ENCODE data around the gene RPRD1B.

Gene RPRD1B

GRCh38 chr20:38138086-38138778 is 104.7 kb downstream of the RPRD1B start:
- DNase-seq = no peak

DNA sequence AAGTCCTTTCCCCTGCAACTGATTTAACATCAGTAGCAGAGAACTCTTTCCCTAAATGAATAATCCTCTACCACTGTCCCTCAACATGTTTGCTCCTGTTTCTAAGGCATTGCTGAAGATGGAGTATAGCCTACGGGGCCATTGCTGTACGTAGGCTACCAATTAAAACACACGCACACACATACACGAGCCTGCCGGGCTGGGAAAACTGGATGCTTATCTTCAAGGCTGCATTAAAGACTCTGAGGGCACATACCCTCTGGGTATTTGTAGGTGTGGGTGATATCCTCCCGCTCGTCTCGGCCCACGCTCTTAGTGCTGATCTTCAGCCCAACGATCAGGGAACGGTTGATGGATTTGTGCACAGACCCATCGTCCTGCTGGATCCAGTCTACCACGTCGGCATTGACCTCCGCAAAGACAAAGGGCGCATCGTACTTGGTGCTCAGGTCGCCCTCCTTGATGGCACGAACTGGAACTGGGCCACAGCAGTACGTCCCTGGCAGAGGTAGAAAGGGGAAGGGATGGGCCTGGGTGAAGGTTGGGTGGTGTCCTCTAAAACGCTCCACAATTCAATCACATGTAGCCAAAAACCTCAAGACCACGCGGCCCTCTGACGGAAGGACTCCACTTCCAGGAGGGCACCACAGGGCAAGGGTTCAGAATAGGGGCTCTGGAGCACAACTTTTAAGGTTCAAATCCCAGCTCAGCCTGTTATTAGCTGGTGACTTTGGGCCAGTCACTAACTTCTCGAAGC is 105.8 kb downstream of the RPRD1B start:
- DNase-seq = no peak

DNA sequence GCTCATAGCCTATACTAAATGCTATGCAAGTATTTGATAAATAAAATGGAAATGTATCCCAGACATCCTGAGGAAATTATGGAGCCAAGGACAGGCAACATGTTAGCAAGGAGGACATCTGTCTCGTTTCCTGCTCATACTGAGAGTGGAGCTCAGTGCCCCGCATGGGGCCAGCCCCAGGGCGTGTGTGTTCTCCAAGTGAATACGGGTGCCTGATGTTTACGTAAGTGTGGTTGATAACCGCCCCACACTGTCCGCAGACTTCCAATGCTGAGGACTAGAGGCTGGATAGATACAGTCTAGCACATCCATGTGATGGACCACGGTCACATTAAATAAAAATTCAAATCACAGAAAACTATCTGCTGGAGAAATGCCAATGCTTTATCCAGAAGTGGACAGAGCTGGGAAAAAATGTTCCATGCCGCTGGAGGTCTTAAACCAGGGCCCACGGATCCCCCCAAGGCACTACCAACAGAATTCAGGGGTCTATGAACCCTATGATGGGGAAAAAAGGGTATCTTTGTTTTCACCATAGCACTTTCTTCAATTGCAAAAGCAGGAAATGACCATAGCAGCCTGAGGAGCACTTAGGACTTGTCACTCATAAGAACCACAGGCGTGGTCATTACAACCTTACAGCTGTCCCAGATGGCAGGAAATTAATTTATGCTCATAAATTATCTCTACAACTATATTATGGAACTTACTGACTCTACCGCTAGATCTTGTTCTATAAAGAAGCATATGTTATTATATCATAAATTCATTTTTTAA is 106.6 kb downstream of the RPRD1B start:
- no peak for DNase-seq

- no peak for DNase-seq
Measured at GRCh38 chr20:38141204-38141888, 107.8 kb downstream of the RPRD1B start.
